GM13977 (cell line): Measurements from ENCODE around the gene PEX26.
"Not testable (repeated sequence)": the region's sequence is repeated elsewhere in the genome, so short reads cannot be mapped to it uniquely, and the experiment has no call there.

Source experiments
- DNase-seq: peaks from one replicate; pipeline ENCODE4 v3.0.0; 2012; ENCODE audit warnings: low spot score
- in situ Hi-C: fragments of 300-500 bp; cut with MboI; formaldehyde crosslinking; loops from one replicate; pipeline ENCODE4 v1.12.0; 2022; ENCODE audit warnings: low sequenced_read_pairs, low pct_unique_long_range_greater_than_20kb, mixed read lengths, inconsistent platforms; ENCODE audit not compliant: unreplicated experiment
- TF ChIP-seq, protein P1 (sequence below): IDR thresholded peaks from 2 replicates; pipeline ENCODE4 v1.5.1; 2012; ENCODE audit warnings: mild to moderate bottlenecking, control low read depth; ENCODE audit not compliant: insufficient read depth; ENCODE audit errors: extremely low read depth, missing control alignments

Gene PEX26

DNA sequence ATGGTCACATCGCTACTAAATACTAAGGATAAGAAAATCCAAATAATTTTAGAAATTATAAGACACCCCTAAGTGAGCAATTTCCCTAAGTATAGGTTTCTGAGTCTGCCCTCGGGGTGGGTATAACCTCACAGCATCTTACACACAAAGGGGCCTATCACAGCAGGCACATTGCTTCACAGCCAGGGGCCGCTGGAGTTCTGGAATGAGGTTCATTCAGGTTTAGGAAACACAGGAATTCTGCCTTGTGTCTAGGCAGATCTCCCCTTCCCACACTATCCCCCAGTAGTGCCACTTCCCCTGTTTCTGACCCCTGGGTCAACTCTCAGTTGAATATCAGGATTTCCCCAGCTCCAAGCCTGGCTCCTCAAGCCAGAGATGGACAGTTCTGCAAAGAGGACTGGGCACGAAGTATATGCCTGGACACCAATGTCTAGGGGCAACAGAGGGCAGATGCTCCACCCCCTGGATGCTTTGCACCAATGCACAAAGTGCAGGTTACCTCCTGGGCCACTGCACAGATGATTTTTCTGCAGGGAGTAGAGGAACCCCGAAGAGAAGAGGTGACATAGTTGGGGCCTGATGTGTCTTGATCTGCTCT, 44.3 kb downstream of the PEX26 start:
- in situ Hi-C loops, result no loop called here
- TF ChIP-seq, protein P1, sequence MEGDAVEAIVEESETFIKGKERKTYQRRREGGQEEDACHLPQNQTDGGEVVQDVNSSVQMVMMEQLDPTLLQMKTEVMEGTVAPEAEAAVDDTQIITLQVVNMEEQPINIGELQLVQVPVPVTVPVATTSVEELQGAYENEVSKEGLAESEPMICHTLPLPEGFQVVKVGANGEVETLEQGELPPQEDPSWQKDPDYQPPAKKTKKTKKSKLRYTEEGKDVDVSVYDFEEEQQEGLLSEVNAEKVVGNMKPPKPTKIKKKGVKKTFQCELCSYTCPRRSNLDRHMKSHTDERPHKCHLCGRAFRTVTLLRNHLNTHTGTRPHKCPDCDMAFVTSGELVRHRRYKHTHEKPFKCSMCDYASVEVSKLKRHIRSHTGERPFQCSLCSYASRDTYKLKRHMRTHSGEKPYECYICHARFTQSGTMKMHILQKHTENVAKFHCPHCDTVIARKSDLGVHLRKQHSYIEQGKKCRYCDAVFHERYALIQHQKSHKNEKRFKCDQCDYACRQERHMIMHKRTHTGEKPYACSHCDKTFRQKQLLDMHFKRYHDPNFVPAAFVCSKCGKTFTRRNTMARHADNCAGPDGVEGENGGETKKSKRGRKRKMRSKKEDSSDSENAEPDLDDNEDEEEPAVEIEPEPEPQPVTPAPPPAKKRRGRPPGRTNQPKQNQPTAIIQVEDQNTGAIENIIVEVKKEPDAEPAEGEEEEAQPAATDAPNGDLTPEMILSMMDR, result no peak
- DNase-seq, result no peak

DNA sequence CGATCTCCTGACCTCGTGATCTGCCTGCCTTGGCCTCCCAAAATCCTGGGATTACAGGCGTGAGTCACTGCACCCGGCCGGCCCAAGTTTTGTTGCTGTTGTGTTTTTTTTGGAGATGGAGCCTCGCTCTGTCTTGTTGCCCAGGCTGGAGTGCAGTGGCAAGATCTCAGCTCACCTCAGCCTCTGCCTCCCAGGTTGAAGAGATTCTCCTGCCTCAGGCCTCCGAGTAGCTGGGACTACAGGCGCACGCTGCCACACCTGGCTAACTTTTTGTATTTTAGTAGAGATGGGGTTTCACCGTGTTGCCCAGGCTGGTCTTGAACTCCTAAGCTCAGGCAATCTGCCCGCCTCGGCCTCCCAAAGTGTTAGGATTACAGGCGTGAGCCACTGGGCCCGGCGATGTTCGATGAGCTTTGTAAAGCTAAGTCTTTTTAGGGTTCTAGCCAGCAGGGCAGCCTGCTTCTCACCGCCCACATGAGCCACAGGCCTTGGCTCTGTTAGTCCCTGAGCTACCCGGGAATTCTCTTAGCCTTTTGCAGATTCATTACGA, 45.8 kb downstream of the PEX26 start:
- DNase-seq, in situ Hi-C loops: not testable (repeated sequence)

DNA sequence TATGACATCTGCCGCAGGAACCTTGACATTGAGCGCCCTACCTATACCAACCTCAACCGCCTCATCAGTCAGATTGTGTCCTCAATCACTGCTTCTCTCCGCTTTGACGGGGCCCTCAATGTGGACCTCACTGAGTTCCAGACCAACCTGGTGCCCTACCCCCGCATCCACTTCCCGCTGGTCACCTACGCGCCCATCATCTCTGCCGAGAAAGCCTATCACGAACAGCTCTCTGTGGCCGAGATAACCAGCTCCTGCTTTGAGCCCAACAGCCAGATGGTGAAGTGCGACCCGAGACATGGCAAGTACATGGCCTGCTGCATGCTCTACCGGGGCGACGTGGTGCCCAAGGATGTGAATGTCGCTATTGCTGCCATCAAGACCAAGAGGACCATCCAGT, 48.8 kb downstream of the PEX26 start:
- TF ChIP-seq, protein P1, result no peak
- no peak for DNase-seq

DNA sequence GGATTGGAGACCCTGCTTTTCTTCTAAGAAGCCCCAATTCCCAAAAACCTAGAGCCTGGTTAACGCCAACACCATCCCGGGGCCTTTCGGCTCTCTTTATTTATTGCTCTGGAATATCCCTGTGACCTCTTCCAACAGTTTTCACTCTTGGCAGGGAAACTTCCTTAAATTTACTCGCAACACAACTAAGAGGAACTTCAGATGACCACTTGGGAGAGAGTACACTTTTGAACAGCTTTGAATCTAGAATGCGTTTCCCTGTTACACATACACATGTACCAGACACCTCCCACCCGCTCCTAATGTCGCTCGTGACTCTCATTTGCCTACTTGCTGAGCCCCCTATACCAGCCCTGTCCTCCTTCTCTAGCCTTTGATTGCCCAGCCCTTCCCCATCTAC, 52.2 kb downstream of the PEX26 start:
- DNase-seq, result no peak
- TF ChIP-seq, protein P1, result no peak
- in situ Hi-C loops, result no loop called here

More for the DNA sequence above, 48.8 kb downstream of the PEX26 start:
- in situ Hi-C loops, result no loop called here

DNA sequence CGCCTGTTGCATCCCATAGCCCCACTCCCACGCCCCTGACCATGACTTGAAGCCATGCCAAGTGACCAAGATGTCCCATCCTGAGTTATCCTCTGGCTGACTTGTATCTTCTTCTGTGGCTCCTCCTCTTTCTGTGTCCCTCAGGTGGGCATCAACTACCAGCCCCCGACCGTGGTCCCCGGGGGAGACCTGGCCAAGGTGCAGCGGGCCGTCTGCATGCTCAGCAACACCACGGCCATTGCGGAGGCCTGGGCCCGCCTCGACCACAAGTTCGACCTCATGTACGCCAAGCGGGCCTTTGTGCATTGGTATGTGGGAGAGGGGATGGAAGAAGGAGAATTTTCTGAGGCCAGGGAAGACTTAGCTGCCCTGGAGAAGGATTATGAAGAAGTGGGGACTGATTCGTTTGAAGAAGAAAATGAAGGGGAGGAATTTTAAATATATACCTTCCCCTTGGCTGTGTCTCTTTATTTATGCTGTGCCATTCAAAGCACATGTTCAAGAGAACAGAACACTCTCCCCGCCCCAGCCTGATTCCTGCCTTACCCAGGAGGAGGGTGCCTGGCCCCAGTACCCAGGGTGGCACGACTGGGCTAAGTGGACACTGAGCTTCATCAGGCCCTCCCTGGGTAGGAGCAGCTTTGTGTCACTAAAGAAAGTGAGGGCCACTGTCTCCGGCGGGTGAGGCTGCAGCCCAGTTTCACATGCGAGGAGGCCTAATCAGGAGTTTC, 53.1 kb downstream of the PEX26 start:
- in situ Hi-C loops, result no loop called here
- DNase-seq, result no peak
- TF ChIP-seq, protein P1, result no peak

DNA sequence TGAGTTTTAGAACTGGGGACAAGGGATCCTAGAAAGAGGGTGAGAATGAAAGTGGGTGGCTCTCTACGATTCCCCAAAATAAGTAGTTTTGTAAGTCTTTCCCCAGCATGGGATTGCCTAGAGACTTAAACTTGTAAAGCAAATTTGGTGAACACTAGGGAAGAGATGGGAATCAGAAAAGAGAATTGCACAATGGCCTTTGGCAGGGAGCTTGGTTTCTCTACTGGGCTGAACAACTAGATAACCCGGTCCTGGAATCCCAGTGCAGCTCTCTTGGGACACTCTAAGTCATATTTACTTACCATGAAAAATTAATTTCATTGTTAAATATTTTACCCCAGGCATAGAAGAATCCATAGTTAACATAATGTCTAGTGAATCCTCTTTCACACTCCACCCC, 55.7 kb downstream of the PEX26 start:
- no peak for DNase-seq

More for the DNA sequence above, 55.7 kb downstream of the PEX26 start:
- TF ChIP-seq, protein P1, result no peak
- in situ Hi-C loops, result no loop called here
